ENCODE measurements around the gene H2AZ2. TPM values are rescaled to one million over a fixed set of nuclear protein-coding genes. Genes with fewer than 3 reads are reported as not detected.

H2AZ2 gene
- total RNA-seq, 2 donors from 2014 or later, result 166 to 242 TPM

- intact Hi-C loops (cut with DNase I), result no loop called here
- Histone ChIP-seq H3K4me1 (no peaks in the 10 kb centered on the region), H3K9ac (ENCODE audit: low read depth in 2 of 2, low read length in 2 of 2) (no peak overlapping the region), H3K9me3 (no peaks in the 10 kb centered on the region), H3K36me3 (peaks cover 6% of the 10 kb centered on the region), H3K27me3 (no peaks in the 10 kb centered on the region), H3K27ac (no peak overlapping the region), H3K4me3 (no peak overlapping the region)
- TF ChIP-seq CTCF (IDR thresholded peaks at IDR 0.05), result no peak
- no peak for DNase-seq
These were observed 9.1 kb downstream of the H2AZ2 start for GRCh38 chr7:44838751-44839150.

GRCh38 chr7:44827567-44827966, 20.3 kb downstream of the H2AZ2 start:
- intact Hi-C loops (cut with DNase I), result no loop called here
- Histone ChIP-seq H3K9ac (ENCODE audit: low read depth in 2 of 2, low read length in 2 of 2) (no peak overlapping the region), H3K4me1 (no peaks in the 10 kb centered on the region), H3K9me3 (no peaks in the 10 kb centered on the region), H3K27ac (no peak overlapping the region), H3K4me3 (no peak overlapping the region), H3K27me3 (no peaks in the 10 kb centered on the region), H3K36me3 (no peaks in the 10 kb centered on the region)
- TF ChIP-seq CTCF (IDR thresholded peaks at IDR 0.05), result no peak
- DNase-seq, result no peak

- no peaks in the 10 kb centered on the region for H3K36me3 ChIP-seq
- H3K4me3 ChIP-seq, result no peak overlapping the region
- no peaks in the 10 kb centered on the region for H3K4me1 ChIP-seq
- H3K9ac ChIP-seq (ENCODE audit: low read depth in 2 of 2, low read length in 2 of 2), result no peak overlapping the region
- H3K27ac ChIP-seq, result no peak overlapping the region
- no peak for DNase-seq
- H3K27me3 ChIP-seq, result no peaks in the 10 kb centered on the region
- TF ChIP-seq CTCF (IDR thresholded peaks at IDR 0.05), result no peak
- no peaks in the 10 kb centered on the region for H3K9me3 ChIP-seq
- intact Hi-C loops (cut with DNase I), result no loop called here
These were observed 22.9 kb downstream of the H2AZ2 start for GRCh38 chr7:44824894-44825526.

DNA sequence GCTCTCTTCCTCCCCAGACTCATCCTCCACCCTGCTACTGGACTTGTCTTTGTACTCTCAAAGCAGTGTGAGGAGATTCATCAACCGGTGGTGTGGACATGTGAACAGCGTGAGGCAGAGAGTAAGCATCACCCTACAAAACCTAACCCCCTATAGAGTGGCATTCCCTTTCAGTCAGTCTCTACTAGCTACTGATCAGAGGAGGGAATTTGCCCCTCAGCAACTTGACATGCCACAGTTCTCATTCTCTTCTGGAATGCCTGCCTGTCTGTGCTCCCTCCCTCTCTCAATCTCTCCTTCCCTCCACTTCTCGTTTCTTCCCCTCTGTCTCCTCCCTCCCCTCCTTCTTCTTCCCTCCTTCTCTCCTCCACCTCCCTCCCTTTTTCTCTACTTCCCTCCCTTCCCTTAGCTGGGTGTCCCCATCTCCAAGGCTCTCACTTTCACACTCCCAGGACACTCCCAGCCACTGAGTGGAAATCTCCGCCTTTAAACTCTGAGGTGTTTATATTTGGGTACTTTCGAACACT, 24.6 kb downstream of the H2AZ2 start:
- no peak overlapping the region for H3K9ac ChIP-seq (ENCODE audit: low read depth in 2 of 2, low read length in 2 of 2)
- H3K9me3 ChIP-seq, result no peaks in the 10 kb centered on the region
- intact Hi-C loops (cut with DNase I), result no loop called here
- TF ChIP-seq CTCF (IDR thresholded peaks at IDR 0.05), result no peak
- no peak for DNase-seq
- H3K27ac ChIP-seq, result no peak overlapping the region
- no peaks in the 10 kb centered on the region for H3K4me1 ChIP-seq
- no peaks in the 10 kb centered on the region for H3K27me3 ChIP-seq
- no peaks in the 10 kb centered on the region for H3K36me3 ChIP-seq
- H3K4me3 ChIP-seq, result no peak overlapping the region

- no peaks in the 10 kb centered on the region for H3K27me3 ChIP-seq
- no peak for DNase-seq
- H3K9me3 ChIP-seq, result no peaks in the 10 kb centered on the region
- intact Hi-C loops (cut with DNase I), result no loop called here
- no peak for TF ChIP-seq CTCF (IDR thresholded peaks at IDR 0.05)
- no peaks in the 10 kb centered on the region for H3K36me3 ChIP-seq
- no peak overlapping the region for H3K9ac ChIP-seq (ENCODE audit: low read depth in 2 of 2, low read length in 2 of 2)
- no peak overlapping the region for H3K4me3 ChIP-seq
- no peaks in the 10 kb centered on the region for H3K4me1 ChIP-seq
- no peak overlapping the region for H3K27ac ChIP-seq
These were observed 28.6 kb downstream of the H2AZ2 start for GRCh38 chr7:44819292-44819691.

Data from colonic mucosa (tissue), 4 donors.